Activated CD4-positive, alpha-beta T cell treated with anti-CD3 and anti-CD28 coated beads for 36 hours (primary cell): ENCODE data around the gene SYS1. TPM values are rescaled to one million over a fixed set of nuclear protein-coding genes. Genes with fewer than 3 reads are reported as not detected.

ENCODE experiments used
- ATAC-seq: fragments of 200-7000 bp; cut with Tn5 transposase; one replicate; pipeline ENCODE4 v1.10.0; 2021; ENCODE audit warnings: mild to moderate bottlenecking, moderate library complexity
- CTCF ChIA-PET: fragments of 350-600 bp; sonication (Branson Sonifier 250); formaldehyde crosslinking; loops from one replicate; lab custom pipeline; 2021; ENCODE audit warnings: antibody characterized with exemption; lab: Charles Lee
- POLR2A ChIA-PET: fragments of 350-600 bp; sonication (Branson Sonifier 250); formaldehyde crosslinking; loops from one replicate; lab custom pipeline; 2021; ENCODE audit warnings: antibody characterized with exemption, inconsistent platforms; lab: Charles Lee
- DNase-seq: peaks from one replicate; pipeline ENCODE4 v3.0.0-alpha.2; 2020
- H3K27ac Mint-ChIP-seq: one replicate; pipeline ENCODE4 v1.8.0; 2021; ENCODE audit warnings: mixed read lengths
- H3K27me3 Mint-ChIP-seq: one replicate; pipeline ENCODE4 v1.8.0; 2021; ENCODE audit warnings: mixed read lengths
- H3K36me3 Mint-ChIP-seq: one replicate; pipeline ENCODE4 v1.8.0; 2021; ENCODE audit warnings: low read depth, mixed read lengths
- H3K4me1 Mint-ChIP-seq: one replicate; pipeline ENCODE4 v1.8.0; 2021; ENCODE audit warnings: mixed read lengths
- H3K4me3 Mint-ChIP-seq: one replicate; pipeline ENCODE4 v1.8.0; 2021; ENCODE audit warnings: mild to moderate bottlenecking, moderate library complexity, mixed read lengths
- H3K9me3 Mint-ChIP-seq: one replicate; pipeline ENCODE4 v1.8.0; 2021; ENCODE audit warnings: low read depth, mixed read lengths
- intact Hi-C, 2 experiments: fragments of 100-400 bp; cut with DNase I in 1 of 2; cut with micrococcal nuclease in 1 of 2; formaldehyde crosslinking; loops; one replicate each; pipeline versions ENCODE4 v1.14.2 to v1.15.1; 2022 to 2024; cut with DNase I, micrococcal nuclease
- total RNA-seq, 2 experiments: library from RNA; stranded (reverse); gene quantifications; one replicate each; pipeline ENCODE4 v1.2.3, GENCODE V29; 2021

Gene SYS1
- total RNA-seq, result 10 to 100 TPM; 16.1 to 26.1 TPM

DNA sequence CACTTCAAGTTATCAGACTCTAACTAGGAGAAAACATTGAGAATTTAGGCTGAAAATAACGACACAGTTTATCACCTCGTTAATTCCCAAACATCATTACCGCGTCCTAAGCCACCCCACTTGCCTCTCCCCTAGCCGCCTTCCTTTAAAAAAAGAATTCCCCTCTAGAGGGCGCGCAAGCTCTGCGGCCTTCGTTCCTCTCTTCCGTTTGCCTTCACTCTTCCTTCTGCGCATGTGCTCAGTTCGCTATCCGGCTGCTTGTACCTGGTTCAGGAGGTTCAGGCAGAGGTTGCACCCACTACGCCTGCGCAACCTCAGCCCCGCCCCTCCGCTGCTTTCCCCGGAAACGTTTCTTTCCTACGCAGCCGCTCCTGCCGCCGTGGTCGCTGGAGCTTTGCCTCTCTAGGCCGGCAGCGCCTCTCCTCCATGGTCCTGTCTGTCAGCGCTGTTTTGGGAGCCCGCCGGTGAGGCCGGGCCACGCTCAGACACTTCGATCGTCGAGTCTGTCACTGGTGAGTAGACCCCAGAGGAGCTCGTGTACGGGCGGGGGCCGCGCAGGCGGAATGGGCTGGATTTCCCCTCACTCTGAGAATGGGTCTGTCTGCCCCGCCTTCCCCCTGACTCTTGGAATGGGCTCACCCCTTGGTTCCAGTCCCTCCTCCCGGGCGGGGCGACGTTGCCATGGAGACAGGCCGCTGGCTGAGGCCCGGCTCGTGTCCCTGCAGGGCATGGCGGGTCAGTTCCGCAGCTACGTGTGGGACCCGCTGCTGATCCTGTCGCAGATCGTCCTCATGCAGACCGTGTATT lies at the start of gene SYS1:
TSS of gene SYS1 (plus strand) at position 353 of the 807 bp plus-strand sequence. CDS start at position 729, 376 bp downstream.
- Mint-ChIP-seq H3K27ac (peak within 1 kb of the TSS; percentile 98), H3K4me3 (peak within 1 kb of the TSS; percentile 95), H3K36me3 (peaks cover 20% of the 10 kb centered on the region), H3K27me3 (no peaks in the 10 kb centered on the region), H3K9me3 (no peaks in the 10 kb centered on the region), H3K4me1 (peaks cover 43% of the 10 kb centered on the region)
- POLR2A ChIA-PET, result interaction anchor here (0.7 to 2.7 kb wide), 11 partner anchors 9 to 74 kb away, joined by 3 to 17 read pairs (median 4); partner anchors contain the start of genes PIGT and SDC4
- DNase-seq (peak; percentile 99), ATAC-seq (peak; percentile 93)
- intact Hi-C loops, result loop anchor here (1.0 to 5.0 kb wide), 16 partner anchors 8 to 729 kb away; partner anchors contain the start of genes PIGT (in 2 of the 2), SDC4 (in 2 of the 2), DNTTIP1 (in 1 of the 2) and STK4 (in 1 of the 2)
- CTCF ChIA-PET, result interaction anchor here (0.6 to 6.5 kb wide), 37 partner anchors 8 to 470 kb away, joined by 3 to 101 read pairs (median 5); partner anchors contain the start of genes PIGT, SDC4 and WFDC2

DNA sequence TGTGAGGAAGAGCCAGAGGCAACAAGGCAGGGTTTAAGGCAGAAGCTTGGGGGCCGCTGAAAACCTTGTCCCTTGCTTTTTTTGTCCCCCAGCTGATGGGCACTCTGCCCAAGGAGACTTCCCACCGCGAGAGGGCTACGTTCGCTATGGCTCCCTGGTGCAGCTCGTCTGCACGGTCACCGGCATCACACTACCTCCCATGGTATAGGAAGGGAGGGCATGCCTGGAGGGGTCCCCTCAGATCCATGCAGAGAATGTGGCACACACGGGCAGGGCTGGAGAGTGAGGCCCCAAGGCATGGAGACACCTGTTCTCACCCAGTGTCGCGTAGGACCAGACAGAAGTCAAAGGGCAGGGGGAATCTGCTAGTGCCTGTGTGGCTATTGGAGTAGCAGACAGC lies 49.0 kb upstream of the SYS1 start:
- Mint-ChIP-seq H3K27me3 (peaks cover 44% of the 10 kb centered on the region), H3K4me3 (no peak overlapping the region), H3K9me3 (no peaks in the 10 kb centered on the region), H3K4me1 (peaks cover 16% of the 10 kb centered on the region), H3K27ac (no peak overlapping the region), H3K36me3 (no peaks in the 10 kb centered on the region)
- ATAC-seq (no peak), DNase-seq (no peak)
- ChIA-PET POLR2A (no interaction called here), CTCF (interaction anchor here (0.9 to 3.2 kb wide), 5 partner anchors 9 to 138 kb away, joined by 3 to 20 read pairs (median 3); partner anchors contain the start of gene SEMG2)
- intact Hi-C loops, result no loop called here

DNA sequence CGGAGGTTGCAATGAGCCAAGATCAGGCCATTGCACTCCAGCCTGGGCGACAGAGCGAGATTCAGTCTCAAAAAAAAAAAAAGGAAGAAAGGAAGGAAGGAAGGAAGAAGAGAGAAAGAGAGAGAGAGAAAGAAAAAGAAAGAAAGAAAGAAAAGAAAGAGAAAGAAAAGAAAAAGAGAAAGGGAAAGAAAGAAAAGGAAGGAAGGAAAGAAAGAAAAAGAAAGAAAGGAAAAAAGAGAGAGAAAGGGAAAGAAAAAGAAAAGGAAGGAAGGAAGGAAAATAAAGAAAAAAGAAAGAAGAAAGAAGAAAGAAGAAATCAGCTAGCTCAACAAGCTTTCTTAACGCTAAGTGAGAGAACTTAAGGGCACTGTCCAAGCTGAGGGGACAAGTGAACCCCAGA lies 47.3 kb upstream of the SYS1 start:
- intact Hi-C loops, result loop anchor here (5.0 kb wide), 2 partner anchors 437 to 457 kb away; no protein-coding TSS in a partner anchor
- ATAC-seq, result no peak
- Mint-ChIP-seq H3K4me3 (no peak overlapping the region), H3K27me3 (peaks cover 37% of the 10 kb centered on the region), H3K36me3 (no peaks in the 10 kb centered on the region), H3K9me3 (no peaks in the 10 kb centered on the region), H3K4me1 (peaks cover 22% of the 10 kb centered on the region), H3K27ac (no peak overlapping the region)
- no peak for DNase-seq
- ChIA-PET CTCF (interaction anchor here (0.6 to 5.6 kb wide), 7 partner anchors 12 to 219 kb away, joined by 3 to 53 read pairs (median 4); no protein-coding TSS in a partner anchor), POLR2A (no interaction called here)

DNA sequence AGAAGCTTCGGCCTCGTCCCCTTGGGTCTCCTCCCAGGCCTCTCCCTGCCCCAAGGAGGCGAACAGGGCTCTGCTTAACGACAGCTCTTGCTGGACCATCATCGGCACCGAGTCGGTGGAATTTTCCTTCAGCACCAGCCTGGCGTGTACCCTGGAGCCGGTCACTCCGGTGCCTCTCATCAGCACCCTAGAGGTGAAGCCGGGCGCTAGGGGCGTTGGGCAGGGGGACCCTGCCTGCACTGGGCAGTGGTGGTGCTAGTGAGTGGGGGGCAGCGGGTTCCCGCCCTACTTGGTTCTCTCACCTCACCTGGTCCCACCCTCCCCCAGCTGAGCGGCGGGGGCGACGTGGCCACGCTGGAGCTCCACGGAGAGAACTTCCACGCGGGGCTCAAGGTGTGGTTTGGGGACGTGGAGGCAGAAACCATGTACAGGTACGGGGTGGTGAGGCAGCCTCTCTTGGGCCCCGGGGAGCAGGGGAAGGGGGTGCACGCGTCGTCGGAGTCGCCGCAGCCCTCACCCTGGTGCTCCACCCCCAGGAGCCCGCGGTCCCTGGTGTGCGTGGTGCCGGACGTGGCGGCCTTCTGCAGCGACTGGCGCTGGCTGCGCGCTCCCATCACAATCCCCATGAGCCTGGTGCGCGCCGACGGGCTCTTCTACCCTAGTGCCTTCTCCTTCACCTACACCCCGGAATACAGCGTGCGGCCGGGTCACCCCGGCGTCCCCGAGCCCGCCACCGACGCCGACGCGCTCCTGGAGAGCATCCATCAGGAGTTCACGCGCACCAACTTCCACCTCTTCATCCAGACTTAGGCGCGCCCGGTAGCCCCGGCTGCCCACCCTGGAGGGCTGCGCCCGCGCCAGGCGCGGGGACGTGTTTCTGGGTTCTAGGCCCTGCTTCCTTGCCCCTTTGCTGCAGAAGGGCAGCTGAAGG lies 46.5 kb upstream of the SYS1 start:
- Mint-ChIP-seq H3K4me3 (no peak overlapping the region), H3K4me1 (peaks cover 25% of the 10 kb centered on the region), H3K27ac (no peak overlapping the region), H3K27me3 (peaks cover 29% of the 10 kb centered on the region), H3K9me3 (no peaks in the 10 kb centered on the region), H3K36me3 (no peaks in the 10 kb centered on the region)
- ATAC-seq (no peak), DNase-seq (no peak)
- ChIA-PET CTCF (interaction anchor here (0.7 to 5.6 kb wide), 8 partner anchors 13 to 137 kb away, joined by 3 to 53 read pairs (median 4); partner anchors contain the start of gene SYS1), POLR2A (interaction anchor here (0.6 kb wide), 1 partner anchor 115 kb away, joined by 5 read pairs; no protein-coding TSS in a partner anchor)
- intact Hi-C loops, result loop anchor here (5.0 kb wide), 2 partner anchors 436 to 456 kb away; no protein-coding TSS in a partner anchor

DNA sequence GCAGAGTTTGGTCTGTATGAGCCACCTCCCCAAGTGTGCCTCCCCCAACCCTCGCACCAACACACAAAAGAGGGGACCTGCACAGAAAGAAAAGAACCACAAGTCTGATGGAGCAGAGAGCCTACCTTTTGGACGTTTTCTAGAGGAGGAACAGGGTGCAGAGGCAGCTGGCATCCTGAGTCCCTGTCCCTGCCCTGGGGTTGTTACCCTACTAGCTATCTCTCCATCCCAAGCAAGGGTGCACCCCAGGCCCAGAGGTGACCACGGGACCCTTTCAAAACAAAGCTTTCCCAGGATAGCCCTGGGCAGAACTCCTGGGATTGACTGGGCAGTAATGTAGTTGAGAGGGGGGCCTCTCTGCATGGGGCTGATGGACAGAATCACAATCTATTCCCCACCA lies 45.1 kb upstream of the SYS1 start:
- peaks cover 24% of the 10 kb centered on the region for H3K4me1 Mint-ChIP-seq
- H3K27me3 Mint-ChIP-seq, result peaks cover 22% of the 10 kb centered on the region

DNA sequence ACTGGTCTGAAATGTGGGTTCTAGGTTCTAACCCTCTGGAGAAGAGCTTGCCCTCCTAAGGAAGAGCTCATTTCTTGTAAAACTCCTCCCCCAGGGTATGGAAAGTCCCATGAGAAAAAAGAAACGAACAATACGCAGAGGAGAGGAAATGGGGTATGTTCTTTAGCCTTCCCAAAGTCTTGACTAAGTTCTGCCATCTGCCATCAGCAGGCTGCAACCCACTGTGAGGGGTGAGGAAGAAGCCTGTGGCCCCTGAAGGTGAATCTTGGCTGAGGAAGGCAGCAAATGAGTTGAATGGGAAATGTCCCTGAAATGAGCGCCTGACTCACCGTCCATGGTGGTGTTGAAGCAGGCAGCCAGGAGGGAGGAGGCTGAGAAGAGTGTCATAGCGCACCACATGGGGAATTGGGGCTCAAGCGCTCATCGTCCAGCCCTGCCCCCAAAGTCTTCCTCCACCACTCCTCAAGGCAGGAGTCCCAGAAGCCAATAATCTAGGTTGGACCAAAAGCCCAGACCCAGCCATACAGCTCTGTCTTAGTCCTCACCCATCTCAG lies 44.5 kb upstream of the SYS1 start:
- DNase-seq, result peak; percentile 29
- Mint-ChIP-seq H3K27me3 (peaks cover 20% of the 10 kb centered on the region), H3K4me1 (peaks cover 24% of the 10 kb centered on the region), H3K9me3 (no peaks in the 10 kb centered on the region), H3K27ac (peak overlapping the region; percentile 88), H3K4me3 (peak overlapping the region; percentile 3), H3K36me3 (no peaks in the 10 kb centered on the region)
- intact Hi-C loops, result loop anchor here (2.0 to 5.0 kb wide), 3 partner anchors 44 to 454 kb away; partner anchors contain the start of gene SYS1 (in 2 of the 2)
- ChIA-PET CTCF (interaction anchor here (0.6 to 5.6 kb wide), 29 partner anchors 8 to 603 kb away, joined by 3 to 73 read pairs (median 4); partner anchors contain the start of genes RBPJL and SYS1), POLR2A (interaction anchor here (0.7 kb wide), 1 partner anchor 135 kb away, joined by 3 read pairs; no protein-coding TSS in a partner anchor)
- ATAC-seq, result peak; percentile 17

More for the DNA sequence above, 45.1 kb upstream of the SYS1 start:
- intact Hi-C loops, result loop anchor here (2.0 to 5.0 kb wide), 3 partner anchors 45 to 454 kb away; partner anchors contain the start of gene SYS1 (in 2 of the 2)
- no peaks in the 10 kb centered on the region for H3K36me3 Mint-ChIP-seq
- no peak for ATAC-seq
- no peaks in the 10 kb centered on the region for H3K9me3 Mint-ChIP-seq
- ChIA-PET POLR2A (no interaction called here), CTCF (interaction anchor here (0.8 to 5.6 kb wide), 15 partner anchors 9 to 453 kb away, joined by 3 to 73 read pairs (median 4); partner anchors contain the start of genes RBPJL and SYS1)
- DNase-seq, result no peak
- H3K27ac Mint-ChIP-seq, result no peak overlapping the region
- H3K4me3 Mint-ChIP-seq, result no peak overlapping the region

DNA sequence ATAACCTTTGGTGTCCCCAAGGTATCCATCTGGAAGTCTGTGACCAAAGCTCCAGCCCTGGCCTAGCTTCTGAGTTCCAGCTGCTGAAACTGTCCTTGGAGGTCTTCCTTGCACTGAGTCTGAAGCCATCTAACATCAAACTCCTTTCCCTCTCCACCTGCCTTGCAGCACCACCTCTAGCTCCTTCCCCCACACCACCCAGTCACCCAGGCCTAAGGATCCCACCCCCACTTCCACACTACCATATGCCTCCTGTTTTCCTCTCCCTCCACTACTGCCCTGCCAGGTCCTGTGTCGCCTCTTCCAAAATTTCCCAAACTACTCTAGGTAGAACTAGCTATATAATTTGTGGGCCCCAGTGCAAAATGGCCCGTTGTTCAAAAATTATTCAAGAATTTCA lies 44.0 kb upstream of the SYS1 start:
- Mint-ChIP-seq H3K9me3 (no peaks in the 10 kb centered on the region), H3K36me3 (no peaks in the 10 kb centered on the region), H3K4me1 (peaks cover 24% of the 10 kb centered on the region), H3K27ac (peak overlapping the region; percentile 88), H3K27me3 (peaks cover 16% of the 10 kb centered on the region), H3K4me3 (peak overlapping the region; percentile 3)
- CTCF ChIA-PET, result interaction anchor here (0.6 to 5.6 kb wide), 31 partner anchors 9 to 602 kb away, joined by 3 to 73 read pairs (median 4); partner anchors contain the start of genes RBPJL and SYS1
- DNase-seq (no peak), ATAC-seq (peak; percentile 30)
- intact Hi-C loops, result loop anchor here (1.0 to 5.0 kb wide), 6 partner anchors 44 to 453 kb away; partner anchors contain the start of gene SYS1 (in 2 of the 2)
- POLR2A ChIA-PET, result interaction anchor here (0.7 kb wide), 1 partner anchor 135 kb away, joined by 3 read pairs; no protein-coding TSS in a partner anchor

DNA sequence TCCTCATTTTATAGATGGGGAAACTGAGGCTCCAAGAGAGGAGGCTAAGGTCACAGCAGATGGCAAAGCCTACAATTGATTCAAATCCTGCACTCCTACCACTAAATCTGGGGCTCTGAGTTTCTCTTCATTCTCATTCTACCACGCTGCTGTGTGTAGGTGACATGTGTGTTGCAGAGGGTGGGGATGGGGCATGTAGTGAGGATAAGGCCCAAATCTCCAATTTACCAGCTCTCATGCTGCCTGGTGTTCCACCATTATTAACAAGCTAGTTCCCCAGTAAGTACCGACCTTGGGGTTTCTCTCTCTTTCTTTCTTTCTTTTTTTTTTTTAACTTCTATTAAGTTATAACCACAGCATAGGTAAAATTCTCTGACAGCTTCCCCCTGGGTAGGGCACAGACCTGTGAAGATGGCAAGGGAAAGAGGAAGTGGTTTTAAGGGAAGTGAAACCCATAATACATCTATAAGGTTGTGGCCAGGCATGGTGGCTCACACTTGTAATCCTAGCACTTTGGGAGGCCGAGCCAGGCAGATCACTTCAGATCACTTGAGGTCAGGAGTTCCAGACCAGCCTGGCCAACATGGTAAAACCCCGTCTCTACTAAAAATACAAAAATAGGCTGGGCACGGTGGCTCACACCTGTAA lies 41.9 kb upstream of the SYS1 start:
- H3K4me1 Mint-ChIP-seq, result peaks cover 24% of the 10 kb centered on the region

DNA sequence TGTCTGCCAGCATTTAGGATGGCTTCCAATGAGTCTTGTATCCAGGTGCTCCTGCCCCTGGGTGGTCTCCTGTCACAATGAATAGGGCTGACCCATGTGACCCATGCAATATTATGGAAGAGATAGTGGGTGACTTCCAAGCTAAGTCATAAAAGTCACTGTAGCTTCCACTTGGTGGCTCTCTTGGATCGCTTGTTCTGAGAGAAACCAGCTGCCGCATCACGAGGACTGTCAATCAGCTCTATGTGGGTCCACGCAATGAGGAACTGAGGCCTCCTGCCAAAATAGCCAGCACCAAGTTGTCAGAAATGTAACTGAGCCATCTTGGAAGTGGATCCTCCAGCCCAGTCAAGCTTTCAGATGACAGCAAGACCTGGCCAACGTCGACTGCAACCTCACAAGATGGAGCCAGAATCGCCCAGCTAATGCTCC lies 40.0 kb upstream of the SYS1 start:
- peaks cover 24% of the 10 kb centered on the region for H3K4me1 Mint-ChIP-seq
- POLR2A ChIA-PET, result interaction anchor here (0.6 to 1.1 kb wide), 2 partner anchors 24 to 36 kb away, joined by 3 to 6 read pairs; no protein-coding TSS in a partner anchor
- no peaks in the 10 kb centered on the region for H3K9me3 Mint-ChIP-seq
- H3K36me3 Mint-ChIP-seq, result peaks cover 7% of the 10 kb centered on the region
- no peaks in the 10 kb centered on the region for H3K27me3 Mint-ChIP-seq
- intact Hi-C loops, result no loop called here
- no peak overlapping the region for H3K27ac Mint-ChIP-seq
- no peak overlapping the region for H3K4me3 Mint-ChIP-seq
- DNase-seq (no peak), ATAC-seq (no peak)
- CTCF ChIA-PET, result interaction anchor here (0.6 to 3.3 kb wide), 13 partner anchors 9 to 457 kb away, joined by 3 to 16 read pairs (median 3); partner anchors contain the start of gene SYS1

More for the DNA sequence above, 41.9 kb upstream of the SYS1 start:
- DNase-seq (no peak), ATAC-seq (peak; percentile 45)
- ChIA-PET POLR2A (no interaction called here), CTCF (interaction anchor here (0.5 to 4.7 kb wide), 20 partner anchors 9 to 450 kb away, joined by 3 to 73 read pairs (median 4); partner anchors contain the start of gene SYS1)
- intact Hi-C loops, result no loop called here
- Mint-ChIP-seq H3K36me3 (peaks cover 3% of the 10 kb centered on the region), H3K27me3 (peaks cover 5% of the 10 kb centered on the region), H3K9me3 (no peaks in the 10 kb centered on the region), H3K27ac (no peak overlapping the region), H3K4me3 (no peak overlapping the region)
